ENCODE measurements around the gene COL18A1. TPM values are rescaled to one million over a fixed set of nuclear protein-coding genes. Genes with fewer than 3 reads are reported as not detected.

Gene COL18A1
- total RNA-seq, 1 experiment from 2014 or later: 8.4 TPM

- no peak for DNase-seq (ENCODE audit: low spot score)
Measured at GRCh38 chr21:45506241-45506817, 101.4 kb downstream of the COL18A1 start.

GRCh38 chr21:45506836-45507522, 102.0 kb downstream of the COL18A1 start:
- no peak for DNase-seq (ENCODE audit: low spot score)

GRCh38 chr21:45507523-45507875, 102.5 kb downstream of the COL18A1 start:
- DNase-seq (ENCODE audit: low spot score): no peak

GRCh38 chr21:45507888-45508508, 103.0 kb downstream of the COL18A1 start:
- DNase-seq (ENCODE audit: low spot score): no peak

- no peak for DNase-seq (ENCODE audit: low spot score)
Measured at GRCh38 chr21:45508607-45509565, 103.9 kb downstream of the COL18A1 start.

- no peak for DNase-seq (ENCODE audit: low spot score)
Measured at GRCh38 chr21:45509566-45510465, 104.9 kb downstream of the COL18A1 start.

- DNase-seq (ENCODE audit: low spot score): no peak
Measured at GRCh38 chr21:45510466-45510955, 105.5 kb downstream of the COL18A1 start.

- DNase-seq (ENCODE audit: low spot score): no peak
Measured at GRCh38 chr21:45511007-45511406, 106.0 kb downstream of the COL18A1 start.

GRCh38 chr21:45511661-45512431, 106.9 kb downstream of the COL18A1 start:
- DNase-seq (ENCODE audit: low spot score): no peak

- no peak for DNase-seq (ENCODE audit: low spot score)
Measured at GRCh38 chr21:45512626-45513002, 107.6 kb downstream of the COL18A1 start.

- no peak for DNase-seq (ENCODE audit: low spot score)
Measured at GRCh38 chr21:45513003-45513717, 108.2 kb downstream of the COL18A1 start.

GRCh38 chr21:45513741-45514310, 108.9 kb downstream of the COL18A1 start:
- no peak for DNase-seq (ENCODE audit: low spot score)

- DNase-seq (ENCODE audit: low spot score): no peak
Measured at GRCh38 chr21:45514311-45515021, 109.5 kb downstream of the COL18A1 start.

GRCh38 chr21:45515241-45516061, 110.5 kb downstream of the COL18A1 start:
- no peak for DNase-seq (ENCODE audit: low spot score)

- DNase-seq (ENCODE audit: low spot score): no peak
Measured at GRCh38 chr21:45516071-45516670, 111.2 kb downstream of the COL18A1 start.

- DNase-seq (ENCODE audit: low spot score): no peak
Measured at GRCh38 chr21:45516671-45517151, 111.7 kb downstream of the COL18A1 start.

Data from H4 (cell line).